ENCODE data around the gene DSPP.
A peak's percentile ranks its signal among the peaks of the same experiment; 100 is the strongest.
"Not testable (repeated sequence)": the region's sequence is repeated elsewhere in the genome, so short reads cannot be mapped to it uniquely, and the experiment has no call there.

DSPP gene

GRCh38 chr4:87608229-87608628 lies at the start of gene DSPP:
TSS of gene DSPP (plus strand) at chr4:87608529. CDS start at chr4:87610909, 2,380 bp downstream.
- DNase-seq: no peak

GRCh38 chr4:87559090-87559837 lies 49.1 kb upstream of the DSPP start:
- DNase-seq: peak in 1 of 2 experiments; percentile 3

GRCh38 chr4:87560802-87561201 lies 47.5 kb upstream of the DSPP start:
- no peak for DNase-seq

GRCh38 chr4:87565746-87566145 lies 42.6 kb upstream of the DSPP start:
- no peak for DNase-seq

GRCh38 chr4:87566276-87566675 lies 42.1 kb upstream of the DSPP start:
- DNase-seq: no peak

GRCh38 chr4:87567191-87567590 lies 41.1 kb upstream of the DSPP start:
- DNase-seq: no peak

- no peak for DNase-seq
Measured at GRCh38 chr4:87570290-87570805, 38.0 kb upstream of the DSPP start.

GRCh38 chr4:87574376-87574775 lies 34.0 kb upstream of the DSPP start:
- DNase-seq: not testable (repeated sequence)

- no peak for DNase-seq
Measured at GRCh38 chr4:87574996-87575395, 33.3 kb upstream of the DSPP start.

GRCh38 chr4:87575408-87575807 lies 32.9 kb upstream of the DSPP start:
- DNase-seq: no peak

GRCh38 chr4:87575983-87576382 lies 32.3 kb upstream of the DSPP start:
- no peak for DNase-seq

GRCh38 chr4:87579478-87579877 lies 28.9 kb upstream of the DSPP start:
- DNase-seq: no peak

- DNase-seq: no peak
Measured at GRCh38 chr4:87580057-87580456, 28.3 kb upstream of the DSPP start.

- DNase-seq: no peak
Measured at GRCh38 chr4:87584222-87584908, 24.0 kb upstream of the DSPP start.

GRCh38 chr4:87589531-87589930 lies 18.8 kb upstream of the DSPP start:
- no peak for DNase-seq

- peak in 1 of 2 experiments; percentile 47 for DNase-seq
Measured at GRCh38 chr4:87592124-87592523, 16.2 kb upstream of the DSPP start.

- DNase-seq: no peak
Measured at GRCh38 chr4:87601361-87601760, 7.0 kb upstream of the DSPP start.

GRCh38 chr4:87614292-87614890 lies 6.1 kb downstream of the DSPP start:
- no peak for DNase-seq

GRCh38 chr4:87616268-87616667 lies 7.9 kb downstream of the DSPP start:
- no peak for DNase-seq

GRCh38 chr4:87620086-87620485 lies 11.8 kb downstream of the DSPP start:
- no peak for DNase-seq

- DNase-seq: no peak
Measured at GRCh38 chr4:87620491-87620890, 12.2 kb downstream of the DSPP start.

GRCh38 chr4:87622303-87622702 lies 14.0 kb downstream of the DSPP start:
- no peak for DNase-seq

- no peak for DNase-seq
Measured at GRCh38 chr4:87624698-87625097, 16.4 kb downstream of the DSPP start.

GRCh38 chr4:87631668-87632067 lies 23.3 kb downstream of the DSPP start:
- DNase-seq: no peak

Data from NCI-H524 (cell line).